NOMO-1 (cell line): ENCODE data around the gene WDFY4.

Experiments used
- DNase-seq, 2 experiments: peaks; one replicate each; lab custom pipeline; 2025; ENCODE audit not compliant: unreplicated experiment in 2 of 2; lab: John Stamatoyannopoulos, UW

The WDFY4 gene

GRCh38 chr10:48957361-48958151, 272.9 kb downstream of the WDFY4 start:
- DNase-seq, result no peak

- DNase-seq, result no peak
Measured at GRCh38 chr10:48958598-48959190, 274.0 kb downstream of the WDFY4 start.

GRCh38 chr10:48964038-48964437, 279.4 kb downstream of the WDFY4 start:
- no peak for DNase-seq

GRCh38 chr10:48965460-48965859, 280.8 kb downstream of the WDFY4 start:
- no peak for DNase-seq

GRCh38 chr10:48968036-48968435, 283.4 kb downstream of the WDFY4 start:
- DNase-seq, result no peak

- no peak for DNase-seq
Measured at GRCh38 chr10:48970046-48970445, 285.4 kb downstream of the WDFY4 start.

GRCh38 chr10:48970654-48971053, 286.0 kb downstream of the WDFY4 start:
- DNase-seq, result no peak

GRCh38 chr10:48973065-48973464, 288.4 kb downstream of the WDFY4 start:
- no peak for DNase-seq

GRCh38 chr10:48974510-48975156, 290.0 kb downstream of the WDFY4 start:
- DNase-seq, result no peak

GRCh38 chr10:48976196-48976595, 291.5 kb downstream of the WDFY4 start:
- DNase-seq, result no peak

GRCh38 chr10:48978318-48978717, 293.6 kb downstream of the WDFY4 start:
- no peak for DNase-seq

- DNase-seq, result peak in 1 of 2 experiments; percentile 8
Measured at GRCh38 chr10:48981310-48981907, 296.7 kb downstream of the WDFY4 start.

- no peak for DNase-seq
Measured at GRCh38 chr10:48982584-48982983, 297.9 kb downstream of the WDFY4 start.

GRCh38 chr10:48983648-48984351, 299.1 kb downstream of the WDFY4 start:
- DNase-seq, result no peak

GRCh38 chr10:48985621-48986158, 301.0 kb downstream of the WDFY4 start:
- no peak for DNase-seq

- no peak for DNase-seq
Measured at GRCh38 chr10:48990226-48990625, 305.6 kb downstream of the WDFY4 start.

GRCh38 chr10:48993627-48994026, 309.0 kb downstream of the WDFY4 start:
- DNase-seq, result no peak

- no peak for DNase-seq
Measured at GRCh38 chr10:48996329-48996728, 311.7 kb downstream of the WDFY4 start.

- DNase-seq, result no peak
Measured at GRCh38 chr10:48999346-48999745, 314.7 kb downstream of the WDFY4 start.
